ENCODE measurements around the gene AMPD3.

- TF ChIP-seq CTCF (conservative IDR thresholded peaks at IDR 0.05) = no peak
- TF ChIP-seq ZFX (IDR thresholded peaks at IDR 0.05) = no peak
Observed at GRCh38 chr11:10447445-10447844, 7.6 kb upstream of the AMPD3 start.

All from C4-2B (cell line).